Kidney glomerular epithelial cell (primary cell): ENCODE measurements around the gene AKAIN1.

Experiments
- DNase-seq: peaks from one replicate; lab custom pipeline; 2025; lab: John Stamatoyannopoulos, UW

AKAIN1 gene

GRCh38 chr18:5197032-5197434, at the start of gene AKAIN1:
Gene AKAIN1, minus strand, starts transcription at chr18:5197257. Its CDS starts 204 bp downstream, at chr18:5197053.
- peak; percentile 31 for DNase-seq

- DNase-seq, result no peak
Observed at GRCh38 chr18:5244941-5245340, 47.9 kb upstream of the AKAIN1 start.

- no peak for DNase-seq
Observed at GRCh38 chr18:5239447-5239846, 42.4 kb upstream of the AKAIN1 start.

GRCh38 chr18:5238371-5238976, 41.4 kb upstream of the AKAIN1 start:
- DNase-seq, result peak; percentile 43

- peak; percentile 82 for DNase-seq
Observed at GRCh38 chr18:5237723-5238370, 40.8 kb upstream of the AKAIN1 start.

GRCh38 chr18:5237083-5237722, 40.1 kb upstream of the AKAIN1 start:
- peak; percentile 45 for DNase-seq

GRCh38 chr18:5214583-5215351, 17.7 kb upstream of the AKAIN1 start:
- no peak for DNase-seq

GRCh38 chr18:5207471-5208150, 10.6 kb upstream of the AKAIN1 start:
- no peak for DNase-seq

- DNase-seq, result no peak
Observed at GRCh38 chr18:5198311-5198710, 1.3 kb upstream of the AKAIN1 start.

GRCh38 chr18:5197461-5197860, 404 bp upstream of the AKAIN1 start:
- no peak for DNase-seq

- no peak for DNase-seq
Observed at GRCh38 chr18:5196253-5197031, 615 bp downstream of the AKAIN1 start.

- DNase-seq, result no peak
Observed at GRCh38 chr18:5195656-5196055, 1.4 kb downstream of the AKAIN1 start.

- DNase-seq, result no peak
Observed at GRCh38 chr18:5180254-5180653, 16.8 kb downstream of the AKAIN1 start.

- no peak for DNase-seq
Observed at GRCh38 chr18:5178519-5178918, 18.5 kb downstream of the AKAIN1 start.

- no peak for DNase-seq
Observed at GRCh38 chr18:5175378-5175777, 21.7 kb downstream of the AKAIN1 start.

GRCh38 chr18:5173646-5174045, 23.4 kb downstream of the AKAIN1 start:
- DNase-seq, result no peak

- no peak for DNase-seq
Observed at GRCh38 chr18:5173236-5173635, 23.8 kb downstream of the AKAIN1 start.

- no peak for DNase-seq
Observed at GRCh38 chr18:5167831-5168230, 29.2 kb downstream of the AKAIN1 start.

GRCh38 chr18:5166606-5167280, 30.3 kb downstream of the AKAIN1 start:
- no peak for DNase-seq

GRCh38 chr18:5164903-5165302, 32.2 kb downstream of the AKAIN1 start:
- DNase-seq, result no peak

GRCh38 chr18:5162111-5162510, 34.9 kb downstream of the AKAIN1 start:
- DNase-seq, result no peak
